ENCODE data around the gene TFEB.

- no peak for TF ChIP-seq CTCF (IDR thresholded peaks at IDR 0.05)
- no peak for TF ChIP-seq ZFX (IDR thresholded peaks at IDR 0.05; ENCODE audit: borderline replicate concordance)
Observed at GRCh38 chr6:41684311-41685180, 50.9 kb downstream of the TFEB start.

Data from 22Rv1 (cell line).